ENCODE data around the gene CRYBA4.

- TF ChIP-seq CTCF (IDR thresholded peaks at IDR 0.05) (no peak), POLR2AphosphoS5 (IDR thresholded peaks at IDR 0.05; ENCODE audit: low read depth, low read length) (no peak), TCF7L2 (IDR thresholded peaks at IDR 0.05; ENCODE audit: low read depth, low read length) (no peak)
- TF ChIP-seq, protein P1, sequence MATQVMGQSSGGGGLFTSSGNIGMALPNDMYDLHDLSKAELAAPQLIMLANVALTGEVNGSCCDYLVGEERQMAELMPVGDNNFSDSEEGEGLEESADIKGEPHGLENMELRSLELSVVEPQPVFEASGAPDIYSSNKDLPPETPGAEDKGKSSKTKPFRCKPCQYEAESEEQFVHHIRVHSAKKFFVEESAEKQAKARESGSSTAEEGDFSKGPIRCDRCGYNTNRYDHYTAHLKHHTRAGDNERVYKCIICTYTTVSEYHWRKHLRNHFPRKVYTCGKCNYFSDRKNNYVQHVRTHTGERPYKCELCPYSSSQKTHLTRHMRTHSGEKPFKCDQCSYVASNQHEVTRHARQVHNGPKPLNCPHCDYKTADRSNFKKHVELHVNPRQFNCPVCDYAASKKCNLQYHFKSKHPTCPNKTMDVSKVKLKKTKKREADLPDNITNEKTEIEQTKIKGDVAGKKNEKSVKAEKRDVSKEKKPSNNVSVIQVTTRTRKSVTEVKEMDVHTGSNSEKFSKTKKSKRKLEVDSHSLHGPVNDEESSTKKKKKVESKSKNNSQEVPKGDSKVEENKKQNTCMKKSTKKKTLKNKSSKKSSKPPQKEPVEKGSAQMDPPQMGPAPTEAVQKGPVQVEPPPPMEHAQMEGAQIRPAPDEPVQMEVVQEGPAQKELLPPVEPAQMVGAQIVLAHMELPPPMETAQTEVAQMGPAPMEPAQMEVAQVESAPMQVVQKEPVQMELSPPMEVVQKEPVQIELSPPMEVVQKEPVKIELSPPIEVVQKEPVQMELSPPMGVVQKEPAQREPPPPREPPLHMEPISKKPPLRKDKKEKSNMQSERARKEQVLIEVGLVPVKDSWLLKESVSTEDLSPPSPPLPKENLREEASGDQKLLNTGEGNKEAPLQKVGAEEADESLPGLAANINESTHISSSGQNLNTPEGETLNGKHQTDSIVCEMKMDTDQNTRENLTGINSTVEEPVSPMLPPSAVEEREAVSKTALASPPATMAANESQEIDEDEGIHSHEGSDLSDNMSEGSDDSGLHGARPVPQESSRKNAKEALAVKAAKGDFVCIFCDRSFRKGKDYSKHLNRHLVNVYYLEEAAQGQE (IDR thresholded peaks at IDR 0.05; ENCODE audit: insufficient read depth in 1 of 2, low read depth in 2 of 2, low read length in 1 of 2): no peak
Observed at GRCh38 chr22:26581026-26581425, 40.7 kb upstream of the CRYBA4 start.
